Heart left ventricle (tissue), 16 donors: ENCODE measurements around the gene DNAJB7. TPM values are rescaled to one million over a fixed set of nuclear protein-coding genes. Genes with fewer than 3 reads are reported as not detected.

ENCODE experiments used
- ATAC-seq, 4 donors: fragments of 200-7000 bp; cut with Tn5 transposase; one replicate each; pipeline ENCODE4 v1.9.1; 2020 to 2022; ENCODE audit warnings: moderate library complexity in 4 of 4, mild to moderate bottlenecking in 3 of 4, moderate number of reproducible peaks in 1 of 4
- DNase-seq, 5 donors: peaks; one replicate each; pipeline ENCODE4 v3.0.0-alpha.2; 2020
- H3K27ac ChIP-seq, 12 donors: fragments of 200-600 bp; sonication (generic) in 4 of 12; one replicate each; pipeline versions ENCODE4 v1.5.0 to v1.8.0; 2016 to 2022; ENCODE audit warnings: mild to moderate bottlenecking in 2 of 12
- H3K27me3 ChIP-seq, 9 donors: fragments of 200-600 bp; sonication (generic) in 2 of 9; one replicate each; pipeline versions ENCODE4 v1.5.1 to v1.8.0; 2016 to 2022; ENCODE audit warnings: mild to moderate bottlenecking in 3 of 9
- H3K36me3 ChIP-seq, 9 donors: fragments of 200-600 bp; sonication (generic) in 2 of 9; one replicate each; pipeline versions ENCODE4 v1.5.0 to v1.8.0; 2018 to 2022; ENCODE audit warnings: mild to moderate bottlenecking in 2 of 9
- H3K4me1 ChIP-seq, 12 donors: fragments of 200-600 bp; sonication (generic) in 4 of 12; one replicate each; pipeline versions ENCODE4 v1.5.0 to v1.8.0; 2016 to 2022; ENCODE audit warnings: mild to moderate bottlenecking in 3 of 12
- H3K4me3 ChIP-seq, 12 donors: fragments of 200-600 bp; sonication (generic) in 4 of 12; one replicate each; pipeline versions ENCODE4 v1.5.0 to v1.8.0; 2017 to 2022; ENCODE audit warnings: mild to moderate bottlenecking in 9 of 12, moderate library complexity in 4 of 12
- H3K9me3 ChIP-seq, 12 donors: fragments of 200-600 bp; sonication (generic) in 4 of 12; one replicate each; pipeline versions ENCODE4 v1.5.0 to v1.8.0; 2016 to 2022; ENCODE audit warnings: mild to moderate bottlenecking in 1 of 12
- CTCF ChIP-seq, 12 donors: fragments of 200-600 bp; sonication (generic) in 4 of 12; IDR thresholded peaks; one replicate each; pipeline versions ENCODE4 v1.5.0 to v1.8.0; 2018 to 2022; ENCODE audit warnings: antibody characterized with exemption in 12 of 12, mild to moderate bottlenecking in 5 of 12
- POLR2A ChIP-seq, 2 donors: fragments of 450-650 bp; IDR thresholded peaks; one replicate each; pipeline ENCODE4 v1.6.1; 2017; ENCODE audit warnings: antibody characterized with exemption in 2 of 2, mild to moderate bottlenecking in 2 of 2, moderate library complexity in 2 of 2
- WGBS, 4 donors: extraction: QIAGEN DNeasy Blood & Tissue Kit in 2 of 4; methylation state at CpG; one replicate each; pipeline versions ENCODE4 v1.1.5 to v1.1.7; 2013 to 2018; 5-methylcytosine and 5-hydroxymethylcytosine counted together
- intact Hi-C, 10 donors: fragments of 100-400 bp; cut with DNase I; formaldehyde crosslinking; loops; one replicate each; pipeline versions ENCODE4 v1.11.1 to v1.14.2; 2022
- polyA plus RNA-seq, 2 donors: library from polyadenylated mRNA; stranded (reverse); fragments of 200-250 nt; gene quantifications; one replicate each; pipeline ENCODE4 v1.2.3, GENCODE V29; 2013
- total RNA-seq, 9 donors: library from RNA; depleted of rRNA in 2 of 9; stranded (reverse); fragments of >200 nt in 2 of 9; fragmentation: NEBNext Ultra II Directional in 3 of 9; extraction: Animal tissue kit (Norgen Biotek cat#: 25700) in 3 of 9; gene quantifications; one replicate each; pipeline versions ENCODE4 v1.1.0 to v1.2.4, GENCODE V29; 2016 to 2023
- donor health status: ischemic (EF 13 %, LVEDD 7.1; RV severe dilation, severe dysfunction).
- donor health status: healthy with polysubstance abuse.
- donor health status: DM: no; HTN: yes; CAD: no.
- donor health status: DM: no; HTN: no; CAD: no.
- donor health status: ischemic (EF 25% LVEDD 6.9; RV normal size, moderate dysfunction).
- donor health status: ischemic (EF 25% LVEDD 5.7; RV mildly dilated, moderate dysfunction).
- donor health status: healthy.
- donor health status: DM: yes; HTN: yes; CAD: no.
- donor health status: ischemic (EF 35%, LVEDD 5.7; RV mildly dilated, moderate dysfunction).
- donor health status: nonischemic (EF 11% LVEDD 7.7; RV severe dilation, severe dysfunction).
- donor health status: DM: yes; HTN: yes; CAD: no.
- donor health status: PGD.
- donor health status: ischemic (EF 29% LVEDD 5.4; RV normal size, mild dysfunction).
- donor health status: nonischemic (EF 23%, LVEDD 6.1; RV moderate dilation, normal function).

The DNAJB7 gene
- total and polyA plus RNA-seq, 11 donors: not detected

GRCh38 chr22:40867109-40867508, 5.2 kb upstream of the DNAJB7 start:
- TF ChIP-seq CTCF (IDR thresholded peaks at IDR 0.05): no peak
- no peak for TF ChIP-seq POLR2A (IDR thresholded peaks at IDR 0.05)
- H3K4me1 ChIP-seq: peaks cover 0 to 15% (median 0%) of the 10 kb centered on the region in 12 donors
- peaks cover 0 to 44% (median 28%) of the 10 kb centered on the region in 9 donors for H3K36me3 ChIP-seq
- no peaks in the 10 kb centered on the region for H3K9me3 ChIP-seq
- intact Hi-C loops: no loop called here
- H3K27ac ChIP-seq: no peak overlapping the region
- WGBS, 4 donors: 73 to 84% (median 80%) methylated on average over 2 of the region's 2 CpGs
- H3K4me3 ChIP-seq: no peak overlapping the region
- no peak for DNase-seq
- no peak for ATAC-seq
- H3K27me3 ChIP-seq: no peaks in the 10 kb centered on the region

- WGBS, 4 donors: 93 to 97% (median 95%) methylated on average over 2 of the region's 2 CpGs
- ATAC-seq: no peak
- TF ChIP-seq CTCF (IDR thresholded peaks at IDR 0.05) (no peak), POLR2A (IDR thresholded peaks at IDR 0.05) (no peak)
These were observed 624 bp upstream of the DNAJB7 start for GRCh38 chr22:40862537-40862936.

GRCh38 chr22:40857309-40857855, 4.5 kb downstream of the DNAJB7 start:
- Histone ChIP-seq H3K27ac (peak overlapping the region; percentile 94 to 99 (median 97)), H3K4me1 (peaks cover 4 to 49% (median 40%) of the 10 kb centered on the region in 12 donors), H3K36me3 (peaks cover 0 to 22% (median 14%) of the 10 kb centered on the region in 9 donors), H3K27me3 (no peaks in the 10 kb centered on the region), H3K9me3 (no peaks in the 10 kb centered on the region), H3K4me3 (peak overlapping the region; percentile 60 to 98 (median 86))
- no peak for DNase-seq
- intact Hi-C loops: loop anchor here in 2 of 10 donors (2.0 kb wide), 1 partner anchor 39 kb away; the partner anchor contains the start of gene SLC25A17 (in 2 of the 2)
- 3 to 4% (median 4%) methylated on average over 18 of the region's 18 CpGs for WGBS, 4 donors
- no peak for TF ChIP-seq CTCF (IDR thresholded peaks at IDR 0.05)
- no peak for TF ChIP-seq POLR2A (IDR thresholded peaks at IDR 0.05)
- ATAC-seq: no peak

More at GRCh38 chr22:40862537-40862936, 624 bp upstream of the DNAJB7 start:
- Histone ChIP-seq H3K4me3 (no peak overlapping the region), H3K9me3 (no peaks in the 10 kb centered on the region), H3K27me3 (no peaks in the 10 kb centered on the region), H3K4me1 (peaks cover 0 to 25% (median 9%) of the 10 kb centered on the region in 12 donors), H3K27ac (no peak overlapping the region), H3K36me3 (peaks cover 0 to 26% (median 14%) of the 10 kb centered on the region in 9 donors)
- no peak for DNase-seq
- intact Hi-C loops: no loop called here

- Histone ChIP-seq H3K36me3 (peaks cover 0 to 16% (median 12%) of the 10 kb centered on the region in 9 donors), H3K4me1 (peaks cover 4 to 55% (median 43%) of the 10 kb centered on the region in 12 donors), H3K27ac (peak within 1 kb of the TSS; percentile 94 to 99 (median 97)), H3K27me3 (no peaks in the 10 kb centered on the region), H3K4me3 (peak within 1 kb of the TSS; percentile 60 to 98 (median 86)), H3K9me3 (no peaks in the 10 kb centered on the region)
- TF ChIP-seq CTCF (IDR thresholded peaks at IDR 0.05) (peak in 8 of 12 donors; percentile 5 to 43 (median 22)), POLR2A (IDR thresholded peaks at IDR 0.05) (peak in 1 of 2 donors; percentile 76)
- DNase-seq (peak; percentile 98 to 99 (median 98)), ATAC-seq (peak; percentile 97 to 99 (median 99))
- intact Hi-C loops: loop anchor here in 2 of 10 donors (2.0 kb wide), 1 partner anchor 38 kb away; the partner anchor contains the start of gene SLC25A17 (in 2 of the 2)
- WGBS, 4 donors: 0 to 1% (median 1%) methylated on average over 51 to 63 of the region's 63 CpGs
These were observed 5.2 kb downstream of the DNAJB7 start, which contains the start of the genes ST13 and XPNPEP3 for GRCh38 chr22:40856513-40857308. Gene ST13, minus strand, starts transcription at chr22:40856639. Its CDS starts 99 bp downstream, at chr22:40856540. Gene XPNPEP3, plus strand, starts transcription at chr22:40857148. Its CDS starts 34 bp downstream, at chr22:40857182.
